ENCODE measurements around the gene TRIM23.

DNA sequence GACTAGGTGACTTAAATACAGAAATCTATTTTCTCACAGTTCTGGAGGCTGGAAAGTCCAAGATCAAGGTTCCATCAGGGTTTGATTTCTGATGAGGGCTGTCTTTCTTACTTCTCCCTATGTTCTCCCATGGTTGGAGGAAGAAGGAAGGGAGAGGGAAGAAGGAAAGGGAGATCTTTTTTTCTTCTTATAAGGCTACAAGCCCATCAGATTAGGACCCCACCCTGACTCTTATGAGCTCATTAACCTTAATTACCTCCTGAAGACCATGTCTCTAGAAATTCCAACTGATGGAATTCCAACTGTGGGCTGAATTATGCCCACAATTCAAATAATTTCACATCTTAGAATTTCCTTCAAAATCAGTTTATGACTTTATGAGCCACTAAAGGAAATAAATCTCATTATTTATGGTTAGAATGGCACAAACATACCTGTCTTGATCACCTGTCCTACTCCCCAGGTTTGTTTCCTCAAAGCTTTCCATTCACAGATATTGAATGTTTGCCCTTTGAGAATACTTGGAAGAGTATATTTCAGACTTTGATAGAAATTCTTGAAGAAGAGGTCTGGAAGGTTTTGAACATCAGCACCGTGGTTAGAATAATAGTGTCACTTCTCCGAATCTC is 53.4 kb downstream of the TRIM23 start:
- TF ChIP-seq ZNF274 (IDR thresholded peaks at IDR 0.05; ENCODE audit: low read depth, low read length) (no peak), YY1 (IDR thresholded peaks at IDR 0.05; ENCODE audit: insufficient read depth, insufficient read length) (no peak), SUZ12 (IDR thresholded peaks at IDR 0.05; ENCODE audit: extremely low read depth, insufficient read depth, insufficient read length) (no peak)

Data from NT2/D1 (cell line).